ENCODE results near the gene TRAPPC8. TPM values are rescaled to one million over a fixed set of nuclear protein-coding genes. Genes with fewer than 3 reads are reported as not detected.
"Not testable (repeated sequence)": the region's sequence is repeated elsewhere in the genome, so short reads cannot be mapped to it uniquely, and the experiment has no call there.

Gene TRAPPC8
- total RNA-seq, 4 donors from 2014 or later: 15.5 to 38.1 (median 31.2) TPM

DNA sequence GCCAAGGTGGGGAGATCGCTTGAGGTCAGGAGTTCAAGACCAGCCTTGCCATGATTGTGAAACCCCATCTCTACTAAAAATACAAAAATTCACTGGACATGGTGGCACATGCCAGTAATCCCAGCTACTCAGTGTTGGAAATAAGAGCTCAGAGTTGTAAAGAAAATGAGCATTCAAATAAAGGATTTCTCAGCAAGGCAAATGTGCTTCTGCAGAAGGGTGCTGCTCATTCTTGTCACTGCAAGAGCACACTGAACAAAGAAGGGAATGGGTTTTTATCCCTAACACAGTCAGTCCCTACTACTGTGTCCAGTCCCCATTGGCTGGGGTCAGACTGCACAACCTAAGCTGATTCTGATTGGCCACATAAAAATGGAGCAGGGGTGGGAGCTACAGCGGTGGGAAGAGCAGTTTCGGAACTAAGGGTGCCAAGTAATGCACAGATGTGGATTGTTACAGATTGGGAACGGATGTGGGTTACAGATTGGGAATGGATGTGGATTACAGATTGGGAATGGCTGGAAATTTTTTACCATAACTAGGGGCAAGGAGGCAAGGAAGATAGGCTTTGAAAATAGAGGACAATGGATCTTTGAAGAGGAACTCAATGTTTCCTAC lies 31.1 kb upstream of the TRAPPC8 start:
- Histone ChIP-seq H3K27me3 (no peaks in the 10 kb centered on the region), H3K27ac (no peak overlapping the region), H3K36me3 (no peaks in the 10 kb centered on the region), H3K9me3 (peaks cover 7 to 46% (median 36%) of the 10 kb centered on the region in 3 donors), H3K4me3 (no peak overlapping the region), H3K4me1 (no peaks in the 10 kb centered on the region)
- TF ChIP-seq, protein P1, sequence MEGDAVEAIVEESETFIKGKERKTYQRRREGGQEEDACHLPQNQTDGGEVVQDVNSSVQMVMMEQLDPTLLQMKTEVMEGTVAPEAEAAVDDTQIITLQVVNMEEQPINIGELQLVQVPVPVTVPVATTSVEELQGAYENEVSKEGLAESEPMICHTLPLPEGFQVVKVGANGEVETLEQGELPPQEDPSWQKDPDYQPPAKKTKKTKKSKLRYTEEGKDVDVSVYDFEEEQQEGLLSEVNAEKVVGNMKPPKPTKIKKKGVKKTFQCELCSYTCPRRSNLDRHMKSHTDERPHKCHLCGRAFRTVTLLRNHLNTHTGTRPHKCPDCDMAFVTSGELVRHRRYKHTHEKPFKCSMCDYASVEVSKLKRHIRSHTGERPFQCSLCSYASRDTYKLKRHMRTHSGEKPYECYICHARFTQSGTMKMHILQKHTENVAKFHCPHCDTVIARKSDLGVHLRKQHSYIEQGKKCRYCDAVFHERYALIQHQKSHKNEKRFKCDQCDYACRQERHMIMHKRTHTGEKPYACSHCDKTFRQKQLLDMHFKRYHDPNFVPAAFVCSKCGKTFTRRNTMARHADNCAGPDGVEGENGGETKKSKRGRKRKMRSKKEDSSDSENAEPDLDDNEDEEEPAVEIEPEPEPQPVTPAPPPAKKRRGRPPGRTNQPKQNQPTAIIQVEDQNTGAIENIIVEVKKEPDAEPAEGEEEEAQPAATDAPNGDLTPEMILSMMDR (IDR thresholded peaks at IDR 0.05): no peak
- no peak for TF ChIP-seq POLR2A (IDR thresholded peaks at IDR 0.05)
- no peak for DNase-seq
- intact Hi-C loops (cut with DNase I): no loop called here
- WGBS, 2 donors: 88 to 97% methylated on average over 4 of the region's 4 CpGs

DNA sequence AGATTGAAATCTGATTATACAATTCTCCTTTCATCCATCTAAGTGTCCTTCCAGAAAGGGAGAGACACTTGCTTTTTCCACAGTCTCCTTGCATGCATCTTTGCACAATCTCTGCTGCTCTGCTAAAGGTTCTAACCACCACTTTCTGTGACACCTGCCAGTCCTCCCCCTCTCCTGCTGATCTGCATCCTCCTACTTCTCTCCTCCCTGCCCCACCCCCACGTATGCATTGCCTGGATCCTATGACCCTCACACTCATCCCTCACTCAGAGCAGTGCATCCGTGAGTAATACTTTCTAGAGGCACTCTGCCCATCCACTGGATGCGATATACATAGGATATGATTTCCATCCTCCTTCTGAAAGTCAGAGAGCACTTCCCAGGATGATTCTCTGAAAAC lies 27.7 kb upstream of the TRAPPC8 start:
- intact Hi-C loops (cut with DNase I): no loop called here

DNA sequence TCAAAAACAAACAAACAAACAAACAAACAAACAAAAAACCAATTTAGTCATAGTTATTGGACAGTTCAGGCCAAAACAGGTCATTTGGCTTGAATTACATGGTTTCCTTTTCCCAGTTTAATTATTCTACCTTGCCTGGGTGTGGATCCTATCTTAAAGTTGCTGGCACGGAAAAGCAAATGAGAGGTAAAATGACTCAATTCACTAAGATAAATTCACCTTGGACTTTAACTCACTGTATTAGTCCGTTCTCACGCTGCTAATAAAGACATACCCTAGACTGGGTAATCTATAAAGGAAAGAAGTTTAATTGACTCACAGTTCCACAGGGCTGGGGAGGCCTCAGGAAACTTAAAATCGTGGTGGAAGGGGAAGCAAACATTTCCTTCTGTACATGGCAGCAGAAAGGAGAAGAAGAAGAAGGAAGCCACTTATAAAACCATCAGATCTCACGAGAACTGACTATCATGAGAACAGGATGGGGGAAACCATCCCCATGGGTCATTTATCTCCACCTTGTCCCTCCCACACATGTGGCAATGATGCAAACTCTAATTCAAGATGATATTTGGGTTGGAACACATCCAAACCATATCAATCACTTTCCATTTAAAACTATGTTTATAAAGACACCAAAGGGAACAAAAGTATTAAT lies 22.5 kb upstream of the TRAPPC8 start:
- WGBS, 2 donors: 59 to 60% methylated on average over 5 of the region's 5 CpGs
- H3K36me3 ChIP-seq: no peaks in the 10 kb centered on the region
- H3K4me3 ChIP-seq: no peak overlapping the region
- no peaks in the 10 kb centered on the region for H3K4me1 ChIP-seq
- H3K9me3 ChIP-seq: no peaks in the 10 kb centered on the region
- H3K27me3 ChIP-seq: no peaks in the 10 kb centered on the region
- TF ChIP-seq, protein P1 (IDR thresholded peaks at IDR 0.05): no peak
- no peak for TF ChIP-seq POLR2A (IDR thresholded peaks at IDR 0.05)
- intact Hi-C loops (cut with DNase I): no loop called here
- H3K27ac ChIP-seq: no peak overlapping the region
- DNase-seq: no peak

More for the DNA sequence above, 27.7 kb upstream of the TRAPPC8 start:
- Histone ChIP-seq H3K4me1 (no peaks in the 10 kb centered on the region), H3K27me3 (no peaks in the 10 kb centered on the region), H3K9me3 (peaks cover 0 to 32% (median 25%) of the 10 kb centered on the region in 3 donors), H3K4me3 (no peak overlapping the region), H3K27ac (no peak overlapping the region), H3K36me3 (no peaks in the 10 kb centered on the region)
- TF ChIP-seq, protein P1 (IDR thresholded peaks at IDR 0.05): no peak
- TF ChIP-seq POLR2A (IDR thresholded peaks at IDR 0.05): no peak
- WGBS, 2 donors: 55 to 70% methylated on average over 3 of the region's 3 CpGs
- DNase-seq: no peak

DNA sequence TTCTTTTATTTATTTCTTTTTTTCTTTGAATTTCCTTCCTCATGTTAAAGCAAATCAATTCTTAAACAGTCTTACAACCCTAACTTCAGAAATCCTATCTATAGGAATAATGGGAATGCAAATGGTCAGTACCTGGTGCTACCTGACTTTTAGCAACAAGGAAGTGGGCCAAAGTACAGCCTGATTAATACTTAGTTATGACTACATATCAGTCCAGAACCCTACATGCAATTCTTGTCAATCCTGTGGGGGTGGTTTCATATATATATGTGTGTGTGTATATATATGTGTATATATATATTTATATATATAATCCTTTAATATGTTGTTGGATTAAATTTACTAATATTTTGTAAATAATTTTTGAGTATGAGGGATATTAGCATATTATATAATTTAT lies 14.8 kb upstream of the TRAPPC8 start:
- intact Hi-C loops (cut with DNase I): no loop called here
- no peak for DNase-seq
- Histone ChIP-seq H3K4me1 (no peaks in the 10 kb centered on the region), H3K4me3 (no peak overlapping the region), H3K36me3 (no peaks in the 10 kb centered on the region), H3K27me3 (no peaks in the 10 kb centered on the region), H3K27ac (no peak overlapping the region), H3K9me3 (no peaks in the 10 kb centered on the region)
- no peak for TF ChIP-seq POLR2A (IDR thresholded peaks at IDR 0.05)
- TF ChIP-seq, protein P1 (IDR thresholded peaks at IDR 0.05): no peak

DNA sequence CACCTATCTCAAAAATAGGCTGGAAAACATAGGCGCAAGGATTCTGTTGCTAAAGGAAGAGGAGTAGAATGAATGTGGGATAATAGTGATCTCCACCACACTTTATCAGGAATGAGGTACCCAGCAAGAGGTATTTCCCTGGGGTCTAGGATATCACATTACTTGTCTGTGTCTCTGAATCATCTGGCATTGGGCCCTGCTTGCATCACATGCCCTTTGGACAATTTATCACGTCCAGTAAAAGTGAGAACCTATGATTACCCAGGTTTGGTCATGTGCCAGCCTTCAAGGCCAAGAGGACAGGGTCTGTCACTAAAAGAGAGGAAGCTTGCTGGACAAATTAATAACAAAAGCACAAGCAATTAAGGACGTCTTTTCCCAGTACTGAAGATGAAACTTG lies 11.4 kb upstream of the TRAPPC8 start:
- peaks cover 0 to 8% (median 0%) of the 10 kb centered on the region in 3 donors for H3K4me1 ChIP-seq
- TF ChIP-seq, protein P1 (IDR thresholded peaks at IDR 0.05): no peak
- TF ChIP-seq POLR2A (IDR thresholded peaks at IDR 0.05): no peak
- no peak overlapping the region for H3K4me3 ChIP-seq
- H3K36me3 ChIP-seq: no peaks in the 10 kb centered on the region
- intact Hi-C loops (cut with DNase I): no loop called here
- H3K9me3 ChIP-seq: no peaks in the 10 kb centered on the region
- 41 to 46% methylated on average over 3 of the region's 3 CpGs for WGBS, 2 donors
- no peak for DNase-seq
- H3K27ac ChIP-seq: no peak overlapping the region
- H3K27me3 ChIP-seq: no peaks in the 10 kb centered on the region

DNA sequence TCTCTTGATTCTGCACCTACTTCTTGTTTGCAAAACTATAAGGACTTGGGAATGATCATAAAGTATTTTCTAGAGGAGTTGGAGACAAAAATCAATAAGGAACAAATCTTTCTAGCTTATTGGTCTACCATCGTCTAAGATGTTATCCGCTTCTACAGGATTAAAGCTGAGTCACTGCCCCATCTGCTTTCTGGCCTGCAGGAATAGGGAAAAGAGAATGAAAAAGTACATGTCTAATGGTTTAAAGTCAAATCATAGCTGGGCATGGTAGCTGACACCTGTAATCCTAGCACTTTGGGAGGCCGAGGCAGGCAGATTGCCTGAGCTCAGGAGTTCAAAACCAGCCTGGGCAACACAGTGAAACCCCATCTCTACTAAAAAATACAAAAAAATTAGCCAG lies 10.8 kb upstream of the TRAPPC8 start:
- DNase-seq; H3K4me1 ChIP-seq; H3K36me3 ChIP-seq; H3K4me3 ChIP-seq; H3K27ac ChIP-seq; H3K9me3 ChIP-seq; intact Hi-C loops (cut with DNase I); H3K27me3 ChIP-seq: not testable (repeated sequence)
- WGBS, 2 donors: 89 to 96% methylated on average over 3 of the region's 3 CpGs

All from esophagus squamous epithelium (tissue), 5 donors.